Smooth muscle cell (in vitro differentiated cells): ENCODE measurements around the gene ASTN2. TPM values are rescaled to one million over a fixed set of nuclear protein-coding genes. Genes with fewer than 3 reads are reported as not detected.

Experiments
- DNase-seq: peaks from one replicate; lab custom pipeline; 2025; ENCODE audit not compliant: unreplicated experiment; lab: John Stamatoyannopoulos, UW
- H2AFZ ChIP-seq: fragments of 200-600 bp; sonication (generic); 2 replicates; pipeline ENCODE4 v1.6.0; 2016; ENCODE audit warnings: antibody characterized with exemption, low read depth, mild to moderate bottlenecking
- H3F3A ChIP-seq: fragments of 200-600 bp; sonication (generic); 2 replicates; pipeline ENCODE4 v1.6.0; 2017; ENCODE audit warnings: antibody characterized with exemption, low read depth
- H3K27ac ChIP-seq: fragments of 200-600 bp; sonication (generic); 2 replicates; pipeline ENCODE4 v1.5.1; 2016; ENCODE audit warnings: low read depth, mild to moderate bottlenecking
- H3K27me3 ChIP-seq: fragments of 200-600 bp; sonication (generic); 2 replicates; pipeline ENCODE4 v1.6.1; 2016; ENCODE audit warnings: low read depth, mild to moderate bottlenecking
- H3K36me3 ChIP-seq: fragments of 200-600 bp; sonication (generic); 2 replicates; pipeline ENCODE4 v1.5.1; 2016; ENCODE audit warnings: low read depth
- H3K4me1 ChIP-seq: fragments of 200-600 bp; sonication (generic); 2 replicates; pipeline ENCODE4 v1.5.1; 2016; ENCODE audit warnings: low read depth
- H3K4me2 ChIP-seq: fragments of 200-600 bp; sonication (generic); 2 replicates; pipeline ENCODE4 v1.6.0; 2016; ENCODE audit warnings: mild to moderate bottlenecking
- H3K4me3 ChIP-seq: fragments of 200-600 bp; sonication (generic); 2 replicates; pipeline ENCODE4 v1.5.1; 2016; ENCODE audit warnings: mild to moderate bottlenecking
- H3K79me2 ChIP-seq: fragments of 200-600 bp; sonication (generic); 2 replicates; pipeline ENCODE4 v1.6.0; 2016; ENCODE audit warnings: low read depth, mild to moderate bottlenecking
- H3K9ac ChIP-seq: fragments of 200-600 bp; sonication (generic); 2 replicates; pipeline ENCODE4 v1.6.0; 2016; ENCODE audit warnings: low read depth
- H3K9me3 ChIP-seq: fragments of 200-600 bp; sonication (generic); replicated peaks from 2 replicates; pipeline ENCODE4 v1.5.1; 2016; ENCODE audit warnings: low read depth
- H4K20me1 ChIP-seq: fragments of 200-600 bp; sonication (generic); 2 replicates; pipeline ENCODE4 v1.6.0; 2016; ENCODE audit warnings: low read depth
- CTCF ChIP-seq: fragments of 200-600 bp; sonication (generic); IDR thresholded peaks from 2 replicates; pipeline ENCODE4 v1.5.1; 2017; ENCODE audit warnings: borderline replicate concordance, mild to moderate bottlenecking, antibody characterized with exemption; ENCODE audit not compliant: insufficient read depth, poor library complexity, severe bottlenecking
- WGBS: methylation state at CpG from one replicate; pipeline ENCODE4 v1.1.7; 2016; ENCODE audit warnings: low lambda C conversion rate; 5-methylcytosine and 5-hydroxymethylcytosine counted together
- polyA plus RNA-seq: library from polyadenylated mRNA; unstranded; fragments of >200 nt; fragmentation: Nextera tagmentation; extraction: Ambion mirVana; gene quantifications from 2 replicates; pipeline ENCODE4 v1.2.1, GENCODE V29; 2016
- total RNA-seq: library from RNA; depleted of rRNA; stranded (reverse); fragments of >200 nt; gene quantifications from 2 replicates; pipeline ENCODE4 v1.2.3, GENCODE V29; 2014

ASTN2 gene
- total and polyA plus RNA-seq, 2 experiments from 2014 or later: 6.5 to 6.7 TPM

- H3K27ac ChIP-seq: no peak overlapping the region
- no peaks in the 10 kb centered on the region for H3K79me2 ChIP-seq
- H3K4me1 ChIP-seq: no peaks in the 10 kb centered on the region
- no peak overlapping the region for H3K4me3 ChIP-seq
- H3K9ac ChIP-seq: no peak overlapping the region
- no peaks in the 10 kb centered on the region for H3K36me3 ChIP-seq
- no peaks in the 10 kb centered on the region for H3F3A ChIP-seq
- no peak overlapping the region for H2AFZ ChIP-seq
- DNase-seq: no peak
- no peak for TF ChIP-seq CTCF
- no peak overlapping the region for H3K4me2 ChIP-seq
- 52% methylated on average over 4 of the region's 4 CpGs for WGBS
- H4K20me1 ChIP-seq: no peaks in the 10 kb centered on the region
- H3K27me3 ChIP-seq: no peaks in the 10 kb centered on the region
- H3K9me3 ChIP-seq: no peaks in the 10 kb centered on the region
Measured at GRCh38 chr9:116928884-116929283, 486.0 kb downstream of the ASTN2 start.

- no peak for TF ChIP-seq CTCF
- H2AFZ ChIP-seq: no peak overlapping the region
- H3K9me3 ChIP-seq: no peaks in the 10 kb centered on the region
- H3K79me2 ChIP-seq: no peaks in the 10 kb centered on the region
- H3K4me1 ChIP-seq: no peaks in the 10 kb centered on the region
- no peak overlapping the region for H3K4me2 ChIP-seq
- WGBS: 51% methylated on average over 2 of the region's 2 CpGs
- H3K27me3 ChIP-seq: no peaks in the 10 kb centered on the region
- DNase-seq: no peak
- H3K36me3 ChIP-seq: no peaks in the 10 kb centered on the region
- no peak overlapping the region for H3K4me3 ChIP-seq
- no peak overlapping the region for H3K9ac ChIP-seq
- no peak overlapping the region for H3K27ac ChIP-seq
- no peaks in the 10 kb centered on the region for H4K20me1 ChIP-seq
- H3F3A ChIP-seq: no peaks in the 10 kb centered on the region
Measured at GRCh38 chr9:116928289-116928688, 486.6 kb downstream of the ASTN2 start.

- no peaks in the 10 kb centered on the region for H3K27me3 ChIP-seq
Measured at GRCh38 chr9:116927726-116928125, 487.1 kb downstream of the ASTN2 start.

More at GRCh38 chr9:116927726-116928125, 487.1 kb downstream of the ASTN2 start:
- WGBS: 71% methylated on average over 3 of the region's 3 CpGs
- no peak for DNase-seq
- no peaks in the 10 kb centered on the region for H4K20me1 ChIP-seq
- no peaks in the 10 kb centered on the region for H3K79me2 ChIP-seq
- H3K4me3 ChIP-seq: no peak overlapping the region
- H3K9me3 ChIP-seq: no peaks in the 10 kb centered on the region
- H3K27ac ChIP-seq: no peak overlapping the region
- no peaks in the 10 kb centered on the region for H3K36me3 ChIP-seq
- H3K4me1 ChIP-seq: no peaks in the 10 kb centered on the region
- H3K4me2 ChIP-seq: no peak overlapping the region
- H3F3A ChIP-seq: no peaks in the 10 kb centered on the region
- H2AFZ ChIP-seq: no peak overlapping the region
- TF ChIP-seq CTCF: no peak
- no peak overlapping the region for H3K9ac ChIP-seq
